ENCODE measurements around the gene UBAP2L. TPM values are rescaled to one million over a fixed set of nuclear protein-coding genes. Genes with fewer than 3 reads are reported as not detected.
"Not testable (repeated sequence)": the region's sequence is repeated elsewhere in the genome, so short reads cannot be mapped to it uniquely, and the experiment has no call there.

Gene UBAP2L
- total and polyA plus RNA-seq, 2 donors (not counting 1 experiment from before 2014, with no cell fraction given), result 51.9 to 180 TPM

DNA sequence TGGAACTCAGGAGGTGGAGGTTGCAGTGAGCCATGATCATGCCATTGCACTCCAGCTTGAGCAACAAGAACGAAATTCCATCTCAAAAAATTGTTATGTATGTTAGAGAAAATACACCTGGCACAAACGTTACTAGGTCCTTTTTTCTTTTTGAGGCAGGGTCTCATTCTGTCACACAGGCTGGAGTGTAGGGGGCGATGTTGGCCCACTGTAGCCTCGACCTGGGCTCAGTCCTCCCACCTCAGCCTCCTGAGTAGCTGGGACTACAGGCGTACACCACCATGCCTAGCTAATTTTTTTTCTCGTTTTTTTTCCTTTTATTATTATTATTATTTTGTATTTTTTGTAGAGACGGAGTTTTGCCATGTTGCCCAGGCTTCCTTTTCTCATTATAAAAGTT, 56.0 kb downstream of the UBAP2L start:
- Histone ChIP-seq H3K36me3 (ENCODE audit: control insufficient read depth, insufficient read depth, low read length) (no peaks in the 10 kb centered on the region), H3K4me1 (ENCODE audit: control insufficient read depth, extremely low read depth, insufficient read depth, low read length) (peaks cover 4% of the 10 kb centered on the region), H3K4me2 (ENCODE audit: extremely low read depth, insufficient read depth, low read length) (no peak overlapping the region), H3K9me3 (ENCODE audit: control insufficient read depth, insufficient read depth, low read depth, low read length) (no peaks in the 10 kb centered on the region), H2AFZ (ENCODE audit: low read length) (no peak overlapping the region), H4K20me1 (ENCODE audit: control insufficient read depth, extremely low read depth, insufficient read depth, low read length) (no peaks in the 10 kb centered on the region), H3K4me3 (replicated peaks in 1 of 4; ENCODE audit: control extremely low read depth in 1 of 4, insufficient read depth in 1 of 4, low read depth in 3 of 4, low read length in 4 of 4) (no peak overlapping the region), H3K79me2 (ENCODE audit: control insufficient read depth, insufficient read depth, low read length) (peaks cover 11% of the 10 kb centered on the region), H3K27ac (ENCODE audit: insufficient read depth, low read length) (no peak overlapping the region), H3K9ac (ENCODE audit: insufficient read depth, low read length) (no peak overlapping the region), H3K27me3 (ENCODE audit: control insufficient read depth, insufficient read depth, low read length) (no peaks in the 10 kb centered on the region)
- no peak for DNase-seq (ENCODE audit: low read depth in 2 of 2)
- TF ChIP-seq, protein P1, sequence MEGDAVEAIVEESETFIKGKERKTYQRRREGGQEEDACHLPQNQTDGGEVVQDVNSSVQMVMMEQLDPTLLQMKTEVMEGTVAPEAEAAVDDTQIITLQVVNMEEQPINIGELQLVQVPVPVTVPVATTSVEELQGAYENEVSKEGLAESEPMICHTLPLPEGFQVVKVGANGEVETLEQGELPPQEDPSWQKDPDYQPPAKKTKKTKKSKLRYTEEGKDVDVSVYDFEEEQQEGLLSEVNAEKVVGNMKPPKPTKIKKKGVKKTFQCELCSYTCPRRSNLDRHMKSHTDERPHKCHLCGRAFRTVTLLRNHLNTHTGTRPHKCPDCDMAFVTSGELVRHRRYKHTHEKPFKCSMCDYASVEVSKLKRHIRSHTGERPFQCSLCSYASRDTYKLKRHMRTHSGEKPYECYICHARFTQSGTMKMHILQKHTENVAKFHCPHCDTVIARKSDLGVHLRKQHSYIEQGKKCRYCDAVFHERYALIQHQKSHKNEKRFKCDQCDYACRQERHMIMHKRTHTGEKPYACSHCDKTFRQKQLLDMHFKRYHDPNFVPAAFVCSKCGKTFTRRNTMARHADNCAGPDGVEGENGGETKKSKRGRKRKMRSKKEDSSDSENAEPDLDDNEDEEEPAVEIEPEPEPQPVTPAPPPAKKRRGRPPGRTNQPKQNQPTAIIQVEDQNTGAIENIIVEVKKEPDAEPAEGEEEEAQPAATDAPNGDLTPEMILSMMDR (conservative IDR thresholded peaks at IDR 0.05 in 1 of 2, IDR thresholded peaks at IDR 0.05 in 1 of 2; ENCODE audit: low read depth in 1 of 2, low read length in 2 of 2), result peak in 1 of 2 donors; percentile 31
- TF ChIP-seq EZH2 (IDR thresholded peaks at IDR 0.05; ENCODE audit: low read length, missing control alignments), result no peak

DNA sequence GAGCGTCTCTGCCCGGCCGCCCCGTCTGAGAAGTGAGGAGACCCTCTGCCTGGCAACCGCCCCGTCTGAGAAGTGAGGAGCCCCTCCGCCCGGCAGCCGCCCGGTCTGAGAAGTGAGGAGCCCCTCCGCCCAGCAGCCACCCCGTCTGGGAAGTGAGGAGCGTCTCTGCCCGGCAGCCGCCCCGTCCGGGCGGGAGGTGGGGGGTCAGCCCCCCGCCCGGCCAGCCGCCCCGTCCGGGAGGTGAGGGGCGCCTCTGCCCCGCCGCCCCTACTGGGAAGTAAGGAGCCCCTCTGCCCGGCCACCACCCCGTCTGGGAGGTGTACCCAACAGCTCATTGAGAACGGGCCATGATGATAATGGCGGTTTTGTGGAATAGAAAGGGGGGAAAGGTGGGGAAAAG, 66.8 kb downstream of the UBAP2L start:
- not testable (repeated sequence) for H3K9ac ChIP-seq (ENCODE audit: insufficient read depth, low read length); H3K4me3 ChIP-seq (replicated peaks in 1 of 4; ENCODE audit: control extremely low read depth in 1 of 4, insufficient read depth in 1 of 4, low read depth in 3 of 4, low read length in 4 of 4); H3K27ac ChIP-seq (ENCODE audit: insufficient read depth, low read length); H3K27me3 ChIP-seq (ENCODE audit: control insufficient read depth, insufficient read depth, low read length); H3K36me3 ChIP-seq (ENCODE audit: control insufficient read depth, insufficient read depth, low read length); DNase-seq (ENCODE audit: low read depth in 2 of 2); H3K4me1 ChIP-seq (ENCODE audit: control insufficient read depth, extremely low read depth, insufficient read depth, low read length); H3K9me3 ChIP-seq (ENCODE audit: control insufficient read depth, insufficient read depth, low read depth, low read length); H3K4me2 ChIP-seq (ENCODE audit: extremely low read depth, insufficient read depth, low read length); H4K20me1 ChIP-seq (ENCODE audit: control insufficient read depth, extremely low read depth, insufficient read depth, low read length); H3K79me2 ChIP-seq (ENCODE audit: control insufficient read depth, insufficient read depth, low read length); H2AFZ ChIP-seq (ENCODE audit: low read length)

DNA sequence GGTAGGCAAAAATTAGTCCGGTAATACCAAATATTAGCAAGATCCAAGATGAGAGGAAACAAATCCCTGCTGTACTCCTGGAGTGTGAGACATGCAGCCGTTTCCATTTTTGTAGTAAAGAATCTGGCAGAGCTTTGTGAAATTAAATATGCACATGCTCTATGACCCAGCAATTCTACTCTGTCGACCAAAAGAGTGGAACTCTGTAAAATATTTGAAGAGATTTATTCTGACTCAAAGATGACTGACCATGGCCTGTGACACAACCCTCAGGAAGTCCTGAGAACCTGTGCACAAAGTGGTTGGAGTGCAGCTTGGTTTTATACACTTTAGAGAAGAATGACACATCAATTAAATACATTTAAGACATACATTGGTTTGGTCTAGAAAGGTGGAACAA, 67.9 kb downstream of the UBAP2L start:
- H2AFZ ChIP-seq (ENCODE audit: low read length), result no peak overlapping the region

More for the DNA sequence above, 67.9 kb downstream of the UBAP2L start:
- Histone ChIP-seq H3K27me3 (ENCODE audit: control insufficient read depth, insufficient read depth, low read length) (no peaks in the 10 kb centered on the region), H3K79me2 (ENCODE audit: control insufficient read depth, insufficient read depth, low read length) (no peaks in the 10 kb centered on the region), H4K20me1 (ENCODE audit: control insufficient read depth, extremely low read depth, insufficient read depth, low read length) (no peaks in the 10 kb centered on the region), H3K27ac (ENCODE audit: insufficient read depth, low read length) (no peak overlapping the region), H3K4me1 (ENCODE audit: control insufficient read depth, extremely low read depth, insufficient read depth, low read length) (no peaks in the 10 kb centered on the region), H3K9me3 (ENCODE audit: control insufficient read depth, insufficient read depth, low read depth, low read length) (no peaks in the 10 kb centered on the region), H3K9ac (ENCODE audit: insufficient read depth, low read length) (no peak overlapping the region), H3K4me2 (ENCODE audit: extremely low read depth, insufficient read depth, low read length) (no peak overlapping the region), H3K4me3 (replicated peaks in 1 of 4; ENCODE audit: control extremely low read depth in 1 of 4, insufficient read depth in 1 of 4, low read depth in 3 of 4, low read length in 4 of 4) (no peak overlapping the region), H3K36me3 (ENCODE audit: control insufficient read depth, insufficient read depth, low read length) (no peaks in the 10 kb centered on the region)
- no peak for TF ChIP-seq EZH2 (IDR thresholded peaks at IDR 0.05; ENCODE audit: low read length, missing control alignments)
- TF ChIP-seq, protein P1 (conservative IDR thresholded peaks at IDR 0.05 in 1 of 2, IDR thresholded peaks at IDR 0.05 in 1 of 2; ENCODE audit: low read depth in 1 of 2, low read length in 2 of 2), result no peak
- DNase-seq (ENCODE audit: low read depth in 2 of 2), result no peak
